HuH-7 (cell line): ENCODE data around the gene BDKRB2.

Experiments
- DNase-seq: peaks from one replicate; pipeline ENCODE4 v3.0.0; 2011; ENCODE audit warnings: low spot score

Gene BDKRB2

DNA sequence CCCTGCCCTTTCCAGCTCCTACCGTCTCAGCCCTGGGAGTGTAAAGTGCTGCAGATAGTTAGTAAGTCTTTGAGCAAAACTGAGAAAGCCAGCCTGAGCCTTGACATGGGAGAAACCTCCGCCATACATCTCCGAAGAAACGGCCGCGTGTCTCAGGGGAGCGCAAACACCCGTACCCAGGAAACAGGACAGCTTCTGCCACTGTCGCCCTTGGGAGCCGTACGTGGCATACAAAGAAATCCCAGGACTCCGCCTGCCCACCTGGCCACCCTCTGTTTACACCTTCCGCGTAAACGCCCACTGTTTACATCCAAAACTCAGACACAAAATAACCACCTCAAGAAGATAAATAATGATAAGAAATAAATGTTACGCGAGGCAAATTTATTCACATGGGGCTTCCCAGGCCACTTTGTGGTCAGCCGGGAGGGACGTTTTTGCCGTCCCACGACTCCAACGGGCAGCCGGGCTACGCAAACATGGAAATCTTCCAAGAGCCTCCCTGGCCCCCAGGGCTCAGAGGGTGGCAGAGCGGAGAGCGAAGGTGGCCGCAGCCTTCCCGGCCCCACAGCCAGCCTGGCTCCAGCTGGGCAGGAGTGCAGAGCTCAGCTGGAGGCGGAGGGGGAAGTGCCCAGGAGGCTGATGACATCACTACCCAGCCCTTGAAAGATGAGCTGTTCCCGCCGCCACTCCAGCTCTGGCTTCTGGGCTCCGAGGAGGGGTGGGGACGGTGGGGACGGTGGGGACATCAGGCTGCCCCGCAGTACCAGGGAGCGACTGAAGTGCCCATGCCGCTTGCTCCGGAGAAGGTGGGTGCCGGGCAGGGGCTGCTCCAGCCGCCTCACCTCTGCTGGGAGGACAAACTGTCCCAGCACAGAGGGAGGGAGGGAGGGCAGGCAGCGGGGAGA lies at the start of gene BDKRB2:
BDKRB2 (plus strand) TSS at position 689 of the 908 bp plus-strand sequence. CDS start 32,269 bp downstream, outside the sequence.
- DNase-seq = no peak

DNA sequence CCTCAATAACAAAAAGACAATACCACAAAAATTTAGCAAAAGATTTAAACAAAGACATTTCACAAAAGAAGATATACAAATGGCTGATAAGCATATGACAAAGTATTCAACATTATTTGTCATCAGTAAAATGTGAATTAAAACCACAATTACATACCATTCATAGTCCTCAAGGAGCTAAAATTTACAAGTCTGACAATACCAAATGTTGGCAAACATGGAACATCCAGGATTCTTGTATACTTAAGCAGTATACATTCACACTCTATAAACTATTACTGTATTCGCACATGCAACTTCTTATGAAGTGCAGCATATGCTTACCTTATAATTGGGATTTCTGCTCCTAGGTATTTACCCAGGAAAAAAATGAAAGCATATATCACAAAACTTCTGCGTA lies 49.7 kb upstream of the BDKRB2 start:
- DNase-seq = no peak

DNA sequence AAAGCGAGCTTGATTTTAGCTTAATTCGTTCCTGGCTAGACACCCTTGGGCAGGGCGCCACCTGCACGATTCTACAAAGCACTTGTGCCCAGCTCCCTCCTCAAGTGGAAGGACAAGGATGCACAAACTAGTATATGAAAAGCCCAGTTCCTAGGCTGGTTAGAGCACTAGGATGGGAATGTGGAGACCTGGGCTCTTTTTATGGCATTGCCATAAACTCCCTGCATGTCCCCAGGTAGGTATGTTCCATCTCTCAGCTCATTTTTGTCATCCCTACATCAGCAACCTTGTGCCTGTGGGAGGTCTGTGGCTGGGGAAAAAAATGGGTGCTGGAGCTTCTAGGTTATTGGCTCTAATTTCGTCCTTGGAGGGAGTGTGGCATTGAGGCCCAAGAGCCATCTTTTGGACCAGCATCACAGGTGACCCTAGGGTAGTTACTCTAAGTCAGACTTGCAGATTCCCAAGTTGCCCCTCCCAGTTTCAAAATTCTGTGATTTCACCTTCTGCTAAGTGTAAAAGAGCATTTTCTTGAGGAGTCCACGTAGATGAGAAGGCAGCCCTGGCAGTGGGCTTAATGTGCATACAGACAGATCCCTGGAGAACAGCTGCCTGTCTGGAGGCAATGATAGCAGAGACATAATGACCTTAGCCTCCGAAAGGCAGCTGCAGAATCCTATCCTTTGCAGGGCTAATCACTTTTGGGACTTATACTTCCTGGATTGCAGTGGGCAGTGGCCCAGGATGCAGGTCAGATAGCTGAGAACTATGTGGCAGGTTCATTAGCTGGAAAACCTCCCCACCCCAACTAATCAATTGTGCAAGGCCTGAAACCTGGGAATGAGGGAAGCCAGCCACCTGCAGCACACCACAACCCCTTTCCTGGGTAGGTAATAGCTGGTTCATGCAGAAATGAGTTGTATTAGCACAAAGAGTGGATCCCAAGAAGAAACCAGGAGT lies 47.6 kb upstream of the BDKRB2 start:
- DNase-seq = no peak

DNA sequence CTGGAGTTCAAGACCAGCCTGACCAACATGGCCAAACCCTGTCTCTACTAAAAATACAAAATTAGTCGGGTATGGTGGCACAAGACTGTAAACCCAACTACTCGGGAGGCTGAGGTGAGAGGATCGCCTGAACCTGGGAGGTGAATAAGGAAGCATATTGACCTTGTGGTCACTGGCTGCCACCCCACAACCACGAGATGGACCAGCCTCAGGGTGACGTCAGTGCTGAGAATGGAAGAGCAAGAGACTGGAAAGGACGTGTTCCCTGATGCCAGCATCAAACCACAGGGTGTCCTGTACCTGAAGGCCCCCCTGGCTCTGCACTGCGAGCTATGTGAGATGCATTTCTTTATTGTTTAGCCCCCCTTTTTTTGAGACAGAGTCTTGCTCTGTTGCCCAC lies 45.9 kb upstream of the BDKRB2 start:
- no peak for DNase-seq

DNA sequence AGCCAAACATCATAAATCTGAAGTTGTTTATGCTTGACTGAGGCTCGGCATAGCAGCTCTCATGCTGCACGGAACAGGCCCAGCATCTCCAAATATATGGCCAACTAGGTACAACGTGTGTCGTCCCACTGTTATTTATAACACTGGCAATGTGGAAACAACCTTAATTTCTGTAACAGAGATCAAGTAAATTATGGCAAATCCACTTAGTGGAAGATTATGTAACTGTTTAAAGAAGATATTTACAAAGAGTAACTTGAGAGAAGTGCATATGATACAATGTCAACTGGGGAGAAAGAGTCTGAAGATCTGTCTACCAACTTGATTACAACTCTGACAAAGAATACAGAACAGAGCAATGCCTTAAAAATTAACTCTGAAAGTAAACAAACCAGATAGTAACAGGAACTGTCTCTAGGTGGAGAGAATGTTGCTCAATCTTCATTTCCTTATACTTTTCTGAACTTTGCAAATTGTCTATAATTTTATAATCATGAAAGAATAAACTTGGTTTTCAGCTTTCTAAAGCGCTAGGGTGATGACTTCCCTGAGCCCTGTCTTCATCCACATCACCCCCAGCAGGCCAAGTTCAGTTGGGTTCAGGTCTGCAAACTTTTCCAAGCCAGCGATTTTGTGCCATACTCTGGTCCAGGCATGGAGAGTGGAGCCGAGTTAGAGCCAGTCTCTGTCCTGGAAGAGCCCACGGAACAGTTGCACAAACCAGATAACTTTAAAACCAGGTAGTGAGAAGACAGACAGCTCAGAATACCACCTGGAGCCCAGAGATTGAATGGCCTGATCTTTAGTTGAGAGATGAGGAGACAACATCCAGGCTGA lies 44.3 kb upstream of the BDKRB2 start:
- DNase-seq = no peak

DNA sequence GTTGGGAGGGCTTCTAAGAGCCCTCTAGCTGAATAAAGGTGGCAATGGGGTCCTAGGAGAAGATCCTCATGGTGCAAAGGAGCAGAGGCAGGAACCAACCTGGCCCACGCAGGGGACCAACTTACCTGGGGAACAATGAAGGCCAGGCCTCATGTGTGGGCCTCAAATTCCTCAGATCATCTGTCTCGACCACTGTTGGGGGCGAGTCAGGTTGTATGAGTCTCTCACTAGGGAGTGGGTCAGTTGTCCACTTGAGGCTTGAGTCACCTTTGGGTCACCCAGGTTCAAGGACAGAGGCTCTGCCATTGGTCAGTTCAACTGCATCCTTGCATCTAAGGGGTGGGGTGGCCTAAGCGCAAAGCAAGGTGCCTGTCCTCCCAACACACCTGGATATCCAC lies 43.7 kb upstream of the BDKRB2 start:
- no peak for DNase-seq

DNA sequence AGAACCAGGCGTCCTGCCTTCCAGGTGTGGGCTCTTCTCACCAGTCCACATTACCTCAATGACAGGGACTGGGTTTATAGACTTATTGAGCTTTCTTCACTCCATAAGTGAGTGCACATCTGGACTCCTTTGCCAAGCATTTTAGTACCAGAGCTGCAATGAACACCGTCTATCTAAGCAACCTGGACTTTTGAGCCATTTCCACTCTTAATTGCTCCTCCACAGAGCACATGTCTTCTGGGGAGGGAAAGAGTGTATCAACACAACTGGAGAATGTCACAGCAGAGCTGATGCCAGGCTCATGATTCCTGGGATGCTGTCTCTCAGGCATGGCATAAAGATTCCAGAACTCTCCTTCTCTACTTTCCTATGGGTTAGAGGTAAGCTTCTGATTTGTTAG lies 43.0 kb upstream of the BDKRB2 start:
- no peak for DNase-seq

DNA sequence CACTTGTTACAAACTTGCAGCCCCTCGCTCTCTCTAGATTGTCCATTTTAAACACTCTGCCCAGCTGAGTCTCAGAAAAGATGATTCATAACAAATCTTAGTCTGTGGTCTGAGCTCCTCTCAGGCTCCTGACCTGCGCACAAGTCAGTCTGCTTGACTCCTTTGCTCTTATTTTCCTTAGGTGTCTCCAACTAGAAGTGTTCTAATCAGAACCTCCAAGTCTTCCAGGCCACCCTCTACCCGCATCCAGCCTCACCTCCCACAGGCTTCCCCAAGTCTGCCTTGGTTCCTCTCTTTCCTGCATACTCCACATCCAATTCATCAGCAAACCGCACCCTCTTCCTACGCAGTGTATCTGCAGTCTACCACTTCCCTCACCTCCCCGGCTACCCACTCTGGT lies 42.4 kb upstream of the BDKRB2 start:
- no peak for DNase-seq

DNA sequence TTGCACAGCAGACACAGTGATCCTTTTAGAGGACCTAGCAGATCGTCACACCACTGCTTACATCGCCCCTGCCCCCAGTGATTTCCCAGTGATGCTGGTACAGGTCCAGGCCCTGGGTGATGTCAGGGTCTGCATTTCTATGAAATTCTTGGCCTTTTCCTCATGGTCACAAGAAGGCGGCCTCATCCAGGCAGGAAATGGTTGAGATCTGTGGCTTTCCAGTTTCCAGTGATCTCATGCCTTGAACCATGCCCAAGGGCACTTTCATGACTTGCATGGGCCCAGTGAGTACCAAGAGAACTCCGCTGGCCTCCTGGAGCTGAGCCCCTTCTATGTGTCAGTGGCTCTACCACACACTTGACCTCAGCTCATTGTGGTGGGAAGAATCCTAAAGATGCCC lies 41.9 kb upstream of the BDKRB2 start:
- DNase-seq = no peak

DNA sequence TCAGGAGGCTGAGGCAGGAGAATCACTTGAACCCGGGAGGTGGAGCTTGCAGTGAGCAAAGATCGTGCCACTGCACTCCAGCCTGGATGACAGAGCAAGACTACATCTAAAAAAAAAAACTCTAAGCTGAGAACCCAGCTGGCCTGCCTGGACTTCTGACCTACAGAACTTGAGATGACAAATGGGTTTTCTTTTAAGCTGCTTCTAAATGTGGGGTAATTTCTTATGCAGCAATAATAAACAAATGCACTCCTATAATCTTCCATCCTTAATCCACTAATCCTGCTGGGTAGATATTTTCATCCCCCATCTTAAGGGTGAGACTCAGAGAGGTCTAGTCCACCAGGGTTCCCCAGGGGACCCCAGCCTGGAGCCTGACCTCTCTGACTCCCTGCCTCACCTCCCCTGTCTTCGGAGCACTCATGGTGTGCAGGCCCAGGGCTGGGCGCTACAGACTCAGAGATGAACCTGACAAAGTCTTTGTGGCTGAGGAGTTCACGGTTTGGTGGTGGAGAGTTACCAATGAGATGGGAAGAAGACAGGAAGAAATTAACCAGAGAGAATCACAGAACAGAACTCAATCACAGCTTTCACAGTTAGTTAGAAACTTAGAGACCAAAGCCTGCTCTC lies 39.7 kb upstream of the BDKRB2 start:
- DNase-seq = no peak

DNA sequence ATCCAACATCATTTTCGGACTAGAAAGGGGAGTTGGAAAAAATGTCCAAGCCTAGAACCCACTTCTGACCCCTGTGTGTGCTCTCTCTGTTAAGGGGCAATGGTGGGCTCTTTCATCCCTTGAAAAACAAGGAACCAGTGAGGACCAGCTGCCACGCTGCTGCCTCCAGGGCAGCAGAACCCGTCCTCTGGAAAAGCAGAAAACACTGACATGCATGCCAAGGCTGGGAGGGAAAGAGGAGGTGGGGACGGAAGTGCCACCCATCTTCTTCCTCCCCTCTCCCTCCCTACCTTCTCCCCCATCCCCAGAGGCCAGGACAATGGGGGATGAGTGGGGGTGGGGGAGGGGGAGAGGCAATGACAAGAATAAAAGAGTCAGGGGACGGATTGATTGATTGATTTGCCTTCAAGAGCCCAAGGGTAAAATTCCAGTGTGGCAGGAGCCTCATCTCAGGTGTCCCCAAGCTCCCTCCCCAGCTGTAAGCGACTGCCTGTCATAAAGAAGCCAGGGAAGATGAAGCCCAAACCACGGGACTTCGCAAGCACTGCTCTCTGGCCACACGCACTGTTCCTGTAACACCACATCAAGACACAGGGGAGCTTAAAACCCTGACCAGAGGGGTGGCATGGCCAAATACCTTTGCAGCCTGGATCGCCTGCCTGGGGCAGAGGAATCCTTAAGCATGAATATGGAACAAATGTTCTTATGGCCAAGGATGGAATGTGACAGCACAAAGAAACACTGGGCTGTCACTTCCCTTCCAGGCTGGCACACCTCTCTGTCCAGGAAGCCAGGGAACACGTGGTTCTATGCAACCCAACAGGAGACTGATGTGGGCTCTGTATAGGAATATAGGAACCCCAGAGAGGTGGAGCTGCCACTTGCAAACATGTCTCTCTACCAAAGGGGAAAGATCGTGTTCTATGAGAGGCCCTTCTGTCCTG lies 38.9 kb upstream of the BDKRB2 start:
- no peak for DNase-seq

DNA sequence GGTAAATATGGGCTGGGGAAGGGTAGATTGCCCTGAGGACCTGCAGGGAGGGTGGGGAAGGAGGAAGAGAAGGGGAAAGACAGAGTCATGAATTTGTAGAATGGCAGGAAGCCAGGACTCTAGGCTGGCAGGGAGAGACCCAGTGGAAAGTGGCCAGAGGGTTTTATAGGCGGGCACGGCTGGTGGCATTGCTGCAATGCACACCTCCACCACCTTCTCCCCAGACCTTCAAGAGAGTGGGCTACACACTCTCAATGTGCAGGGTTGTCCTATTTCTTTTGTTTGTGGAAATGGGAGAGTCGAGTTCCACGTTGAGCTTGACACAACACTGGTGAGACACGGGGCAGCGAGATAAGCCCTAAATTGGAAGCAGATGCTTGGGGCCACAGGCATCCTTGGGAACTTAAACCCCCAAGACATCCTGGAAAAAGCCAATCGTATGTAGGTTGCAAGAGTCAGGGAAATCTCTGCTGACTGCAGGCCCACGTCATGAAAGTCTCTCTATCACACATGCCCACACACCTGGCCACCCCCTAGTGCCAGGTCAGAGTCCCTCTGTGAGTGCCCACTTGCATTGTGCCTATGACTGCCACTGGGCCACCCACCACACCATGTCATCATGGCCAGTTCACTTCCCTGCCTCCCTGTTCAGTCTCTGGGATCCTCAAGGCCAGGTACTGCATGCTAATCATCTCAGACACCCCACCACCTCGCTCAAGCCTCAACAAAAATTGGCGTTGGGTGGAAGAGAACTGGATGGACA lies 38.0 kb upstream of the BDKRB2 start:
- no peak for DNase-seq

DNA sequence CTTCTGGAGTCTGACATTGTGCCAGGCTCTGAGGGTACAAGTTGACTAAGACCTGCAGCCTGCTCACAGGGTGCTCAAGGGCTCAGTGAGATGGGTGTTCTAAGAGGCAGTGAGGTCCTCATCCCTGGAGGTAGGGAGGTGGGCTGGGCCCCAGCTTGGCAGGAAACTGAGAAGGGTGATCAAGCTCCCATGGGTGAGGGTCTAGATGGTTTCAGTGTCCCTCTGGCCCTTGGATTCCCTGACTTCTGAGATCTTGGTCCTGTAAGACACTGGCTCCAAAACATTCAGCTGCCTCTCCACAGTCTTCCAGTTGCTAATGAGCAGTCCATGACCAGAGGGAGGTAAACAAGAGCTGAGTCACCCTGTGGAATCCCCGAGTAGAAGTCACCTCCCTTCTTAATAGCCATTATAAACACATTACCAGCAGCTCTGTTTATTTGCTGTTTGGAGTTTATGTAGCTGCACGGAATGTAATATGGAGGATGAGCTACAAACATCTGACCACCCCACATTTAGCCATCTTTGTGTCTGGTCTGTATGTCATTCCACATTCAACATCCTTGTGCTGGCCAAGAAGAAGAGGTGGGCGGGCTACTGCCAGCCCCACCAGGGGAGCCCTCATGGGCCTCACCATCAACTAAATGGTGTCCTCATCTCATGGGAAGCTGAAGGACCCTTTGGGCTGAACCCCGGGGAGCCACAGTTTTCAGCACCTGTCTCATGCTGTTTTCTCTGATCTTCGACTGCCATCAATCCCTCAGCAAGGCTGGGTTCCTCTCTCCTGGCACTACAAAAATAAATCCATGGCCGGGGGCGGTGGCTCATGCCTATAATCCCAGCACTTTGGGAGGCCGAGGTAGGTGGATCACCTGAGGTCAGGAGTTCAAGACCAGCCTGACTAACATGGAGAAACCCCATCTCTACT lies 37.2 kb upstream of the BDKRB2 start:
- DNase-seq = no peak

DNA sequence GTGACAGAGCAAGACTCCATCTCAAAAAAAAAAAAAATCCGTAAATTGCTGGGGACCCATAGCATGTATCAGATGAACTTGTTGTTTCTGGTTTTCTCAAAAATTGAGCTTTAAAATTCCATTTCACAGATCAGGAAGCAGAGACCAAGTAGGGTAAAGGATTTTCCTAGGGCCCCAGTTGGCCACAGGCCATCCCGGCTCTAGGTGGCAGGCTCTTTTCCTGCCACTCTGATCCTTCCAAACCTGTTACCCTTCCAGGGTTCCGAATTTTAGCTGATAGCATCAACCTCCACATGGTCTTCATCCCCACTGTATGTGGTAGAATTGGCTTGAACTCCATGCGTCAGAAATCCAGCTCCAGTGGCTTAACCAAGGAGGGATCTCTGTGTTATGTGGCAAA lies 36.1 kb upstream of the BDKRB2 start:
- DNase-seq = no peak

DNA sequence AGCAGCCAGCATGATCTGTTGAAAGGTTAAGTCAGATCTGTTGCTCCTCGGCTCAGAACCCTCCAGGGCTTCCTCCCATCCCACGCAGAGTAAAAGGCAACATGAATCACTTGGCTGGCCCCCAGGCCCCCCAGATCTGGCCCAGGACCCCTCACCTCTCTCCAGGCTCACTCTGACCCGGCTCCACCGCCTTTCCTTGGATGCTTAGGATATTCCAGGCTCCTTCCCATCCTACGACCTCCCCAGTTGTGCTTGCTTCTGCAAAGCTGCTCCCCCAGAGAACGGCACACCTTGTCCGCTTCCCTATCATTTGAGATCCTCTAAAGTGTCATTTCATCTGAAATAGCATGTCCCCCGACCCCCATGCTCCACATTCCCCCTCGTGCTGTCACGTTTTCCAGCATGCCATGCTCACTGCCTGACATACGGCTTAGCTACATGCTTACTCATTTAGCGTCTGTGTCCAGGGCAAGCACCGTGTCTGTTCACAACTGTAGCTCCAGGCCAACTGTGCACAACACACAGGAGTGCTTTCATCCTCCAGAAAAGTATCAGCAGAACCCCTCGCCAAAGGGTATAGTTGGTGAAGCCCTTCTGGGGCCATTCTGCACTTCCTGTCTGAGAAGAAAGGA lies 33.6 kb upstream of the BDKRB2 start:
- DNase-seq = no peak

DNA sequence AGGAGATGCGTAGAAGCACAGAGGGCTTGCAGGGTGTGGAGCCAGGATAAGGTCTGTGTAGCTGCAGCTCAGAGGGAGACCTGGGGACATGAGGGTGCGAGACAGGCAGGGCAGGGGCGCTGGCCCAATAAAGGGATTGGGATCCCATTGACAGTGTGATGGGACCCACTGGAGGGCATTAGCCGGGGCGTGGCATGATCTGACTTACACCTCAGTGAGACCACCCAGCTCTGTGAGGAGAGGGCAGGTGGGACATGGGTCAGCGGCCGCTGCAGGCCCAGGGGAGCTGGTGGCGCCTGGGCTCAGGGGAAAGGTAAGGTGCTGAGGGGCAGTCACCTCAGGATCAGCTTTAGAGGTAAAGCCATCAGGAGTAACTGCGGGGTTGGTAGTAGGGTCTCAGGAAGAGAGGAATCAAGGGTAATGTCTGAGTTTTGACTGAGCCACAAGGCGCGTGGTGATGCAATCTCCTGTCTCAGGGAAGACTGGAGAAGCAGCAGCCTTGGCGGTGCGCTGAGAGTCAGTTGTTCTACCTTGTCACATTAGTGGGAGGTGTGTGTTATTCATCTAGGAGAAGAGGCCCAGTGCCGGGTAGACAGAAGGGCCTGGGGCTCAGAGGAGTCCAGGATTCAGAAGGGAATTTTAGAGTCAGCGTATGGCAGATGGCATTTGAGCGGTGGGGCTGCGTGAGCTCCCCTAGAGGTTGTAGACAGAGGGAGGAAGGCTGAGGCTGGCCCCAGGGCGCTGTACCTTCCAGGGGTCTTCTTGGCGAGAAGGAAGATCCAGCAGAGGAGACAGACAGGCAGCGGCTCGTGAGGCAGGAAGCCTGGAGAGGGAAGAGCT lies 30.8 kb upstream of the BDKRB2 start:
- DNase-seq = no peak

DNA sequence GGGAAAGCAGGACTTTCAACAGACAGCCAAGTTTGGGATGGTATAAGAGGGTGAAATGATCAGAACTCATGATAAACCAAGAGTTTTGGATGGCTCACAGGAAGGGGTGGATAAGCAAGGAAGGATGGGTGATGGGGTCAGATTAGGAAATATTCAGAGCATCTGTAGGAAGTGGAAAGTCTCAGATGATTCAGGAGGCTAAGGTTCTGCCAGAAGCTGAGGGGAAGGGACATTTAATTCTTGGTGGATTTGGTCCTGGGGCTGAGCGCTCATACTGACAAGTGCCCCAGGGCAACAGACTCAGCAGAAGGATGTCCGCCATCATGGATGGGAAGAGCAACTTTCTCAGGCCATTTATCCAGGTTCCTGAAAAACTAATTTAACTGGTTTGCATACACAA lies 28.4 kb upstream of the BDKRB2 start:
- no peak for DNase-seq
